IMR-90 (cell line): ENCODE data around the gene SLC38A3. TPM values are rescaled to one million over a fixed set of nuclear protein-coding genes. Genes with fewer than 3 reads are reported as not detected.

Experiments
- ATAC-seq: fragments of 200-7000 bp; cut with Tn5 transposase; 2 replicates; pipeline ENCODE4 v1.9.1; 2020; ENCODE audit warnings: low read depth, mild to moderate bottlenecking, moderate library complexity
- BruUV-seq: library from RNA; stranded (reverse); fragments of 400-500 nt; replicated peaks from 2 replicates; lab custom pipeline; 2021; lab: Mats Ljungman, UMichigan
- CTCF ChIA-PET: fragments of 300-600 bp; formaldehyde crosslinking; extraction: SDS; loops from one replicate; lab custom pipeline; 2021; ENCODE audit warnings: antibody characterized with exemption; lab: Yijun Ruan, JAX
- POLR2A ChIA-PET: fragments of 300-600 bp; sonication (Branson Sonifier 250); formaldehyde crosslinking; loops from one replicate; lab custom pipeline; 2022; ENCODE audit warnings: antibody characterized with exemption; ENCODE audit not compliant: unreplicated experiment; lab: Charles Lee
- DNase-seq: peaks from one replicate; pipeline ENCODE4 v3.0.0; 2013
- H2AFZ ChIP-seq: replicated peaks from 2 replicates; pipeline ENCODE3; 2013; ENCODE audit warnings: low read length, mild to moderate bottlenecking; ENCODE audit not compliant: poor library complexity
- H2AK5ac ChIP-seq: 2 replicates; pipeline ENCODE4 v1.6.1; 2013; ENCODE audit warnings: low read depth, low read length, inconsistent platforms
- H2AK9ac ChIP-seq: replicated peaks from 2 replicates; pipeline ENCODE3; 2013; ENCODE audit warnings: mild to moderate bottlenecking, low read depth, low read length, moderate library complexity; ENCODE audit not compliant: poor library complexity
- H2BK120ac ChIP-seq: 2 replicates; pipeline ENCODE4 v1.6.1; 2013; ENCODE audit warnings: low read depth, low read length, inconsistent platforms
- H2BK15ac ChIP-seq: 3 replicates; pipeline ENCODE4 v1.6.1; 2013; ENCODE audit warnings: low read depth, low read length, inconsistent platforms
- H2BK20ac ChIP-seq: 2 replicates; pipeline ENCODE4 v1.6.1; 2013; ENCODE audit warnings: low read depth, mild to moderate bottlenecking, inconsistent platforms, low read length, moderate library complexity
- H2BK5ac ChIP-seq: 2 replicates; pipeline ENCODE4 v1.6.1; 2013; ENCODE audit warnings: mild to moderate bottlenecking, low read depth, low read length, inconsistent platforms; ENCODE audit not compliant: poor library complexity, severe bottlenecking
- H3K14ac ChIP-seq: replicated peaks from 2 replicates; pipeline ENCODE4 v1.6.1; 2013; ENCODE audit warnings: low read depth, low read length, inconsistent platforms
- H3K18ac ChIP-seq: 2 replicates; pipeline ENCODE4 v1.6.1; 2013; ENCODE audit warnings: low read depth, low read length, control low read depth
- H3K23ac ChIP-seq: 2 replicates; pipeline ENCODE4 v1.6.1; 2013; ENCODE audit warnings: low read depth, low read length, inconsistent platforms
- H3K27ac ChIP-seq: 2 replicates; pipeline ENCODE4 v1.5.1; 2013; ENCODE audit warnings: mild to moderate bottlenecking, control low read depth, low read length; ENCODE audit not compliant: insufficient read depth
- H3K27me3 ChIP-seq: 2 replicates; pipeline ENCODE4 v1.6.1; 2013; ENCODE audit warnings: low read length; ENCODE audit not compliant: control insufficient read depth, insufficient read depth
- H3K36me3 ChIP-seq: 2 replicates; pipeline ENCODE4 v1.6.1; 2013; ENCODE audit warnings: low read length, mixed read lengths; ENCODE audit not compliant: control insufficient read depth, insufficient read depth
- H3K4ac ChIP-seq: 2 replicates; pipeline ENCODE4 v1.6.1; 2013; ENCODE audit warnings: low read depth, low read length, inconsistent platforms
- H3K4me1 ChIP-seq: 2 replicates; pipeline ENCODE4 v1.6.1; 2013; ENCODE audit warnings: low read length, mixed read lengths; ENCODE audit not compliant: control insufficient read depth, insufficient read depth
- H3K4me2 ChIP-seq: 2 replicates; pipeline ENCODE4 v1.6.1; 2013; ENCODE audit warnings: low read depth, mild to moderate bottlenecking, control low read depth, low read length, moderate library complexity
- H3K4me3 ChIP-seq: 2 replicates; pipeline ENCODE4 v1.5.1; 2013; ENCODE audit warnings: low read depth, mild to moderate bottlenecking, control low read depth, low read length, moderate library complexity; ENCODE audit not compliant: insufficient read depth
- H3K56ac ChIP-seq: 2 replicates; pipeline ENCODE4 v1.6.1; 2013; ENCODE audit warnings: low read length, inconsistent platforms; ENCODE audit not compliant: insufficient read depth; ENCODE audit errors: extremely low read depth
- H3K79me1 ChIP-seq, 2 experiments: 2 replicates each; pipeline ENCODE4 v1.6.1; 2013; ENCODE audit warnings: low read length in 2 of 2, inconsistent platforms in 1 of 2, low read depth in 1 of 2
- H3K9ac ChIP-seq: 2 replicates; pipeline ENCODE4 v1.6.1; 2013; ENCODE audit warnings: low read depth, low read length, control low read depth
- H3K9me1 ChIP-seq: 2 replicates; pipeline ENCODE4 v1.6.1; 2013; ENCODE audit warnings: low read length, inconsistent platforms; ENCODE audit not compliant: insufficient read depth
- H3K9me3 ChIP-seq: 2 replicates; pipeline ENCODE4 v1.6.1; 2013; ENCODE audit warnings: low read length; ENCODE audit not compliant: control insufficient read depth, insufficient read depth
- H4K20me1 ChIP-seq: 2 replicates; pipeline ENCODE4 v1.6.1; 2013; ENCODE audit warnings: low read length, inconsistent platforms; ENCODE audit not compliant: insufficient read depth
- H4K5ac ChIP-seq: 2 replicates; pipeline ENCODE4 v1.6.1; 2013; ENCODE audit warnings: mild to moderate bottlenecking, low read depth, low read length, control low read depth
- H4K8ac ChIP-seq, 2 experiments: 2 replicates each; pipeline ENCODE4 v1.6.1; 2013; ENCODE audit warnings: low read depth in 2 of 2, low read length in 2 of 2, control low read depth in 1 of 2, inconsistent platforms in 1 of 2
- H4K91ac ChIP-seq: 2 replicates; pipeline ENCODE4 v1.6.1; 2013; ENCODE audit warnings: low read depth, low read length, inconsistent platforms; ENCODE audit not compliant: insufficient read depth
- BHLHE40 ChIP-seq: fragments of 150-350 bp; IDR thresholded peaks from 2 replicates; pipeline ENCODE4 v1.6.1; 2016; ENCODE audit warnings: mild to moderate bottlenecking, low read depth, low read length
- CEBPB ChIP-seq: IDR thresholded peaks from 2 replicates; pipeline ENCODE4 v1.6.1; 2012; ENCODE audit warnings: low read depth, low read length, improper control_type of control experiment
- CHD1 ChIP-seq: IDR thresholded peaks from 2 replicates; pipeline ENCODE4 v1.6.1; 2012; ENCODE audit warnings: low read depth, low read length, improper control_type of control experiment
- ELK1 ChIP-seq: fragments of 150-350 bp; IDR thresholded peaks from 2 replicates; pipeline ENCODE4 v1.6.1; 2016; ENCODE audit warnings: low read depth, mild to moderate bottlenecking, low read length, moderate library complexity, borderline replicate concordance
- FOS ChIP-seq: fragments of 150-350 bp; IDR thresholded peaks from 2 replicates; pipeline ENCODE4 v1.6.1; 2016; ENCODE audit warnings: low read depth, low read length
- MAFK ChIP-seq: IDR thresholded peaks from 2 replicates; pipeline ENCODE4 v1.6.1; 2012; ENCODE audit warnings: low read depth, low read length, improper control_type of control experiment
- MAZ ChIP-seq: IDR thresholded peaks from 2 replicates; pipeline ENCODE4 v1.6.1; 2012; ENCODE audit warnings: low read depth, mild to moderate bottlenecking, low read length, improper control_type of control experiment, moderate library complexity, borderline replicate concordance
- MXI1 ChIP-seq: IDR thresholded peaks from 2 replicates; pipeline ENCODE4 v1.6.1; 2012; ENCODE audit warnings: low read depth, mild to moderate bottlenecking, low read length, moderate library complexity, borderline replicate concordance
- NFE2L2 ChIP-seq: fragments of 150-350 bp; IDR thresholded peaks from 2 replicates; pipeline ENCODE4 v1.6.1; 2016; ENCODE audit warnings: low read depth, mild to moderate bottlenecking, low read length
- POLR2A ChIP-seq: IDR thresholded peaks from 2 replicates; pipeline ENCODE4 v1.6.1; 2012; ENCODE audit warnings: mild to moderate bottlenecking, low read depth, low read length
- RAD21 ChIP-seq: IDR thresholded peaks from 2 replicates; pipeline ENCODE4 v1.6.1; 2012; ENCODE audit warnings: low read length, improper control_type of control experiment
- RFX5 ChIP-seq: IDR thresholded peaks from 2 replicates; pipeline ENCODE4 v1.8.0; 2012; ENCODE audit warnings: low read depth, mild to moderate bottlenecking, low read length, moderate library complexity
- USF2 ChIP-seq: fragments of 150-350 bp; IDR thresholded peaks from 2 replicates; pipeline ENCODE4 v1.6.1; 2017; ENCODE audit warnings: mild to moderate bottlenecking, antibody characterized with exemption, low read length, low read depth
- WGBS, 2 experiments: methylation state at CpG; one replicate each; pipeline versions ENCODE4 v1.1.5 to v1.1.7; 2013; ENCODE audit warnings: missing lambda C conversion rate in 2 of 2; ENCODE audit not compliant: insufficient read length in 1 of 2; ENCODE audit errors: extremely low coverage in 2 of 2; 5-methylcytosine and 5-hydroxymethylcytosine counted together
- dilution Hi-C: fragments of 300-500 bp; cut with HindIII; formaldehyde crosslinking; loops from one replicate; pipeline ENCODE4 v1.14.3; 2018; ENCODE audit warnings: low sequenced_read_pairs; ENCODE audit not compliant: unreplicated experiment
- in situ Hi-C: fragments of 300-500 bp; cut with MboI; formaldehyde crosslinking; loops from 3 replicates; pipeline ENCODE4 v1.14.3; 2019; ENCODE audit warnings: low sequenced_read_pairs, inconsistent platforms, mixed read lengths
- intact Hi-C: fragments of 100-400 bp; cut with micrococcal nuclease; formaldehyde crosslinking; loops from 2 replicates; pipeline ENCODE4 v1.10.0; 2022
- polyA plus RNA-seq, 3 experiments: library from polyadenylated mRNA; depleted of rRNA; stranded (reverse); fragments of >200 nt; gene quantifications; 2 replicates each; pipeline ENCODE4 v1.2.3, GENCODE V29; 2012; ENCODE audit warnings: low replicate concordance in 1 of 3
- total RNA-seq: library from RNA; depleted of rRNA; stranded (reverse); fragments of >200 nt; gene quantifications from 2 replicates; pipeline ENCODE4 v1.2.3, GENCODE V29; 2012
- TF ChIP-seq, protein P1 (sequence below): conservative IDR thresholded peaks from 2 replicates; pipeline ENCODE4 v1.5.1; 2012; ENCODE audit warnings: mild to moderate bottlenecking, low read depth, low read length, improper control_type of control experiment

Gene SLC38A3
- total and polyA plus RNA-seq, 2 of the 4 experiments (the other 2 are of a cell fraction): 0.12 to 0.36 TPM

- H3K23ac ChIP-seq: no peak overlapping the region
- in situ Hi-C loops (no loop called here), intact Hi-C loops (no loop called here), dilution Hi-C loops (no loop called here)
- H3K9me1 ChIP-seq: peaks cover 5% of the 10 kb centered on the region; the same call in 1 of the 2 replicates
- H3K14ac ChIP-seq: peak overlapping the region; percentile 65
- no peak overlapping the region for H3K4me2 ChIP-seq
- no peak overlapping the region for H3K4me3 ChIP-seq
- 100% methylated on average over 2 of the region's 12 CpGs; no CpG with 5 or more reads in 1 of the 2 experiments for WGBS, 2 experiments
- peak overlapping the region; percentile 61; the same call in 1 of the 2 replicates for H2BK120ac ChIP-seq
- H2AK5ac ChIP-seq: peak overlapping the region; percentile 90
- peak overlapping the region; percentile 88 for H2AK9ac ChIP-seq
- peak overlapping the region; percentile 31 for H4K91ac ChIP-seq
- H3K18ac ChIP-seq: no peak overlapping the region; the same call in 1 of the 2 replicates
- peaks cover 29% of the 10 kb centered on the region for H3K4me1 ChIP-seq
- peak overlapping the region; percentile 30 for H2BK5ac ChIP-seq
- no peak overlapping the region for H3K9ac ChIP-seq
- H3K56ac ChIP-seq: no peak overlapping the region; the same call in 1 of the 2 replicates
- no TSS peak for BruUV-seq
- H2BK20ac ChIP-seq: peak overlapping the region; percentile 3; the same call in 1 of the 2 replicates
- no peaks in the 10 kb centered on the region for H3K9me3 ChIP-seq
- peaks cover 8 to 56% of the 10 kb centered on the region in 2 experiments; a peak in 3 of 4 replicates for H3K79me1 ChIP-seq
- H2BK15ac ChIP-seq: no peak overlapping the region; the same call in 2 of the 3 replicates
- H4K5ac ChIP-seq: peak overlapping the region; percentile 13
- peak; percentile 44 for DNase-seq
- H3K27ac ChIP-seq: peak overlapping the region; percentile 6; the same call in 1 of the 2 replicates
- 0 out of 2 replicates have a peak, but pooled peaks cover 4% of the 10 kb centered on the region for H4K20me1 ChIP-seq
- peak overlapping the region; percentile 92 for H2AFZ ChIP-seq
- H3K4ac ChIP-seq: peak overlapping the region; percentile 98
- peaks cover 14% of the 10 kb centered on the region; the same call in 1 of the 2 replicates for H3K36me3 ChIP-seq
- ChIA-PET POLR2A (no interaction called here), CTCF (interaction anchor here (2.4 kb wide), 1 partner anchor 31 kb away, joined by 6 read pairs; no protein-coding TSS in a partner anchor)
- H4K8ac ChIP-seq: peak overlapping the region in 1 of 2 experiments; percentile 27; a peak in 2 of 4 replicates
- peaks cover 7% of the 10 kb centered on the region; the same call in 1 of the 2 replicates for H3K27me3 ChIP-seq
- no peak for ATAC-seq
- TF ChIP-seq ELK1 (no peak), RAD21 (no peak), MXI1 (no peak), USF2 (no peak), MAZ (no peak), BHLHE40 (no peak), MAFK (no peak), RFX5 (no peak), CEBPB (no peak), POLR2A (no peak), FOS (no peak), NFE2L2 (no peak), CHD1 (no peak)
- TF ChIP-seq, protein P1, sequence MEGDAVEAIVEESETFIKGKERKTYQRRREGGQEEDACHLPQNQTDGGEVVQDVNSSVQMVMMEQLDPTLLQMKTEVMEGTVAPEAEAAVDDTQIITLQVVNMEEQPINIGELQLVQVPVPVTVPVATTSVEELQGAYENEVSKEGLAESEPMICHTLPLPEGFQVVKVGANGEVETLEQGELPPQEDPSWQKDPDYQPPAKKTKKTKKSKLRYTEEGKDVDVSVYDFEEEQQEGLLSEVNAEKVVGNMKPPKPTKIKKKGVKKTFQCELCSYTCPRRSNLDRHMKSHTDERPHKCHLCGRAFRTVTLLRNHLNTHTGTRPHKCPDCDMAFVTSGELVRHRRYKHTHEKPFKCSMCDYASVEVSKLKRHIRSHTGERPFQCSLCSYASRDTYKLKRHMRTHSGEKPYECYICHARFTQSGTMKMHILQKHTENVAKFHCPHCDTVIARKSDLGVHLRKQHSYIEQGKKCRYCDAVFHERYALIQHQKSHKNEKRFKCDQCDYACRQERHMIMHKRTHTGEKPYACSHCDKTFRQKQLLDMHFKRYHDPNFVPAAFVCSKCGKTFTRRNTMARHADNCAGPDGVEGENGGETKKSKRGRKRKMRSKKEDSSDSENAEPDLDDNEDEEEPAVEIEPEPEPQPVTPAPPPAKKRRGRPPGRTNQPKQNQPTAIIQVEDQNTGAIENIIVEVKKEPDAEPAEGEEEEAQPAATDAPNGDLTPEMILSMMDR: no peak
Measured at GRCh38 chr3:50157827-50158529, 47.1 kb upstream of the SLC38A3 start.
